HG03571 (cell line): ENCODE data around the gene RNGTT.
"Not testable (repeated sequence)": the region's sequence is repeated elsewhere in the genome, so short reads cannot be mapped to it uniquely, and the experiment has no call there.

Experiments used
- ATAC-seq: cut with Tn5 transposase; IDR thresholded peaks from one replicate; pipeline ENCODE4 v1.9.1; 2021; ENCODE audit not compliant: unreplicated experiment

The RNGTT gene

DNA sequence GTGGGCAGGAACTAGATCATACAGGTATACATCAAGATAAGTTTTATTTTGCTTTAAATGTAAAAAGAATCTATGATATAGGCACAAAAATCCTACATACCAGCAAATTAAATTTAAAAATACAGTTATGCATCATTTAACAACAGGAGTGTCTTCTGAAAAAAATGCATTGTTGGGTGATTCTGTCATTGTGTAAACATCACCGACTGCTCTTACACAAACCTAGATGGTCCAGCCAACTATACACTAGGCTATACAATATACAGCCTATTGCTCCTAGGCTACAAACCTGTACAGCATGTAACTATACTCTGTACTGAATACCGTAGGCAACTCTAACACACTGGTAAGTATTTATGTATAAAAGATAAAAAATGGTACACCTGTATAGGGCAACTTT lies 139.4 kb downstream of the RNGTT start:
- no peak for ATAC-seq

GRCh38 chr6:88815491-88815890 lies 147.9 kb downstream of the RNGTT start:
- no peak for ATAC-seq

DNA sequence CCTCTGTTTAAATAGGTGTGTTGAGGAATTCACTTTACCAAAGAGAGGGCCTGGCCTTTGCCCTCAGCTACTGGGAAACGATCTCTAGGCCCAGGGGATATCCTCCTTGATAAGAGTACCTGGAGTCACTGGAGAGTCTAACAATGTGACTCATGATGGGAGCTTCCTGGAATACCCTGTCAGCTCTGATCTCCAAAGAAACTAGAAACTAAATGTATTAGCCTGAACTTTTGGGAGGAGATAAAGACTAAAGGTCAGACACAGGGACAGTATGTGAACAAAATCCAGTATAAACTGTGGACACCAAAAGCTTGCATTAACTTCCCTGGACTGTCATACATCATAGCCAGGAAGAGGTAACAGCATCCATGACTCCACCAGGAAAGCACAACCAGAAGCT lies 148.5 kb downstream of the RNGTT start:
- no peak for ATAC-seq

GRCh38 chr6:88813045-88813444 lies 150.4 kb downstream of the RNGTT start:
- ATAC-seq = no peak

DNA sequence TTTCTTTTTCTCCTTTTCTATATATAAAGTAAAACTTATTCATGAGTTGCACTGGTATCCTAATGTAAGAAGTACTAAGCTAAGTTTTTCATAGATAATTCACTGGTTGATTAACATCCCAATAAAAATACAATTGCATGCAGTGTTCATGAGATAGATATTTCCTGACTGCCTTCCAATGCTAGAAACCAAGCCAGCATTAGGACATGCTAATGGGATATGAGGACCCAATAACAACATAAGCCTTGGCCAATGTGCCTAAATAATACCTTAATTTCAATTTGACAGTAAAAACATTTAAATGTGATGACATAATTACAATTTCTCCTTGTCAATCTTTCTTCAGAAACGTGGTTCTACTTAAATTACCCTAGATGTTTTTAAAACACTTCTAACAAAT lies 152.7 kb downstream of the RNGTT start:
- ATAC-seq = no peak

DNA sequence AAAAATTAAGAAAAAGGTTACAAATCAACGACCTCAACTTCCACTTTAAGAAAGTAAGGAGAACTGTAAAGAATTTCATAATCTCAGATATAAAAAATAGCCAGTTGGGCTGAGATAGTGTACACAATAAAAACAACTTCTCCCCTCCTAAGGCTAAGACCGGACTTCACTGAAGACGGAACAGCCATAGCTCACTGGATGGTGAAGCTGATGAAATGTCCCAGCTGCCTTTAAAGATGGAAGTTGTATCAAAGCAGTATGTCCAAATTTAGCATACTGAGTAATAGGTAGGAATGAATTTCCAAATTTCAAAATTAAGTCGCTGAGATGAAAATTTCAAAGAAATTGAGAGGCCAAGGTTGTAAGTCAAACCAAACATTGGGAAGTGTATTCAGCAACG lies 153.3 kb downstream of the RNGTT start:
- ATAC-seq = no peak

GRCh38 chr6:88808381-88808780 lies 155.0 kb downstream of the RNGTT start:
- no peak for ATAC-seq

DNA sequence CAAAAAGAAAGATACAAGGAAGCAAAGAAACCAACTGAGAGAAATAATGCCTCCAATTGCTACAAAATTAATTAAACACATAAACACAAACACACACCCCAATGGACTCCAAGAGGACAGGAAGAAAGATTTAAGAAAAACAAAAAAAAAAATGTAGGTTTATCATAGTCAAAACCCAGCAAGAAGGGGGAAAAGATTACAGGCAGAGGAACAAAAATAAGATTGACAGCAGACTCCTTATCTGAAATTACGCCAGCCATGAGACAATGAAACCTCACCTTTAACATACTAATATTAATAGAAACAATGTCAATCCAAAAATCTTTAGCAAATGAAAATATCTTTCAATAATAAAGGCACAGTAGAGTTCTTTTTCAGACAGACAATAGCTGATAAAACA lies 155.8 kb downstream of the RNGTT start:
- no peak for ATAC-seq

GRCh38 chr6:88806728-88807127 lies 156.7 kb downstream of the RNGTT start:
- no peak for ATAC-seq

DNA sequence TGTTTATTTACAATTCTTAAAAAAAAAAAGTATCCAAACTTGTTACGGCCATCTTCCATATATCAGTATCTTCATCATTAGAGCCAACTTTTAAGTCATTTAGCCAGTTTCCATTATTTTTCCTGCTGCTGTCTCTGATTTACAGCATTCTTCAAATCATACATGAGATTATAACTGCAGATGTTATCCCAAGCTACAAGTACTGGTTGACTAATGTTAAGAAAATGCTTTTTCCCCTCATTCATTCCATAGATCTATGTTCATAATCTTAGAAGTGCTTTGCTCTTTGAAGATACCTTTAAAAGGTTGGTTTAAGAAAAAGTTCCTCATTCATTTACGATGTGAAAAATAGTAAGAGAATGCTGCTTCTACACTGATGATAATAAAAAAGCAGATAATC lies 158.7 kb downstream of the RNGTT start:
- ATAC-seq = no peak

GRCh38 chr6:88785478-88785877 lies 177.9 kb downstream of the RNGTT start:
- no peak for ATAC-seq

DNA sequence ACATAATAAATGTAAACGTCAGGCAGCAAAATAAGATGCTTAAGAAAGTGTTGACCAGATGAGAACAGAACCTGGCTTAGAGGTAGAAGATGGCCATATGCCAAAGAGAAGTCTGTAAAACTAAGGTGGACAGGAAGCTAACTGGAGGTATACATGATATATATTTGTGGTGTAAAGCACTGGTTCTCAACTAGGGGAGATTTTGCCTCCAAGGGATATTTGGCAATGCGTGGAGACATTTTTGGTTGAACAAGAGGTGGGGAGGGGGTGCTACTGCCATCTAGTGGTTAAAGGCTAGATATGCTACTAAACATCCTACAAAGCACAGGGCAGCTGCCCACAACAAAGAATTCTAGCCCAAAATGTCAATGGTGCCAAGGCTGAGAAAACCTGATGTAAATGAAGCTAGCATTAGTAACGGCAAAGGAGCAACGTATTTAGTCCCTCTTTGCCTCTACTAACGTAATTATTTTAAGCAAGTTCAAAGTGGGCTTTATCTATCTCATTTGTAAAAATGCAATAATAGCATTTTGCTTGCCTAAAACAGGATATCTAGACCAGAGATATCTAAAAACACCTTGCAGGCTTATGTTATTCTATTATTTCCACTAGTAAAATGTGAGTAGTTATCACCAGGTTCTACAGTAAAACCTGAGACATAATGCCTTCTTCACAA lies 182.6 kb downstream of the RNGTT start:
- ATAC-seq = no peak

DNA sequence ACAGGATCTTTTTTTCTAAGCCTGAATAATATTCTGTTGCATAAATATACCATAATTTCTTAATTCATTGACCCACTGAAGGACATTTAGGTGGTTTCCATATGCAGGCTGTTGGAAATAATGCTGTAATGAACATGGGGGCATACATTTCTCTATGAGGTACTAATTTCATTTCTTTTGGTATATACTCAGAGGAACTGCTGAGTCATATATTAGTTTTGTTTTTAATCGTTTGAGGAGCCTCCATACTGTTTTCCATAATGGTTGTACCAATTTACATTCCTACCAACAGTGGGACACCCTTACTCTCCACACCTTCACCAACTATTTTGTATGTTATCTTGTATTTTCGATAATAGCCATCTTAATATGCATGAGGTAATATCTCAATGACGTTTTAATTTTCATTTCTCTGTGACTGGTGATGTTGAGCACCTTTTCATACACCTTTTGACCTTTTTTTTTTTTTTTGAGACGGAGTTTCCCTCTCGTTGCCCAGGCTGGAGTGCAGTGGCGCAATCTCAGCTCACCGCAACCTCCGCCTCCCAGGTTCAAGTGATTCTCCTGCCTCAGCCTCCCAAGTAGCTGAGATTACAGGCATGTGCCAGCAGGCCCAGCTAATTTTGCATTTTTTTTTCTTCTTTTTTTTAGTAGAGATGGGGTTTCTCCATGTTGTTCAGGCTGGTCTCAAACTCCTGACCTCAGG lies 187.4 kb downstream of the RNGTT start:
- ATAC-seq = no peak

- ATAC-seq = not testable (repeated sequence)
Observed at GRCh38 chr6:88768114-88768513, 195.3 kb downstream of the RNGTT start.

DNA sequence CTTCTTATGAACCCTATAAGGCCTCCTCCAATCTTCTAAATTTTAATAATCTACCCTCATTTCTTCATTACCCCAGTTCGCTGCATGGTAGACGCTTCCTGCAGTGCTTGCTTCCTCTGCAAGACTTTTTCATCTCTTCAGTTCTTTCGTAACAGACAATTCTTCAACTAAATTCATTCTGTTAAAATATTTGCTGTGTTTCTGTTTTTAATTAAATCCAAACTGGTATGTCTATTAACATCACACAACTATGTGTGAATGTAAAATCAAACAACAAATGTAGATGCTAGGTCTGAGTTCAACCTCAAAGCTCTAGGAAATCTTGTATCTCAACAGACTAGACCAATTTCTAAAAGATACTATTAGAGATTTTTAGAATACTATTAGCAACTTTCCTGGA lies 199.3 kb downstream of the RNGTT start:
- no peak for ATAC-seq

DNA sequence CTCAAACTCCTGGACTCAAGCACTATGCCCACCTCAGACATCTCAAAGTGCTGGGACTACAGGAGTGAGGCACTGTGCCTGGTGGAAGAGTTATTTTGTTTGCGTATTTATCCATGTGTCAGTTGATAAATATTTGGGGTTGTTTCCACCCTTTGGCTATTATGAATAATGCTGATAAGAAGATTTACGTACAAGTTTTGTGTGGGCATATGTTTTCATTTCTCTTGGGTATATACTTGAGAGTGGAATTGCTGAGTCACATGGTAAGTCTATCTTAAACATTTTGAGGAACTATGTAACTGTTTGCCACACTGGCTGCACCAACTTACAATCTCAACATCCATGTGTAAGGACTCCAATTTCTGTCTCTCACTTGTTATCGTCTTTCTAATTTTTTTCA lies 200.3 kb downstream of the RNGTT start:
- ATAC-seq = no peak

- ATAC-seq = peak; percentile 53
Observed at GRCh38 chr6:88761237-88762031, 202.0 kb downstream of the RNGTT start.

DNA sequence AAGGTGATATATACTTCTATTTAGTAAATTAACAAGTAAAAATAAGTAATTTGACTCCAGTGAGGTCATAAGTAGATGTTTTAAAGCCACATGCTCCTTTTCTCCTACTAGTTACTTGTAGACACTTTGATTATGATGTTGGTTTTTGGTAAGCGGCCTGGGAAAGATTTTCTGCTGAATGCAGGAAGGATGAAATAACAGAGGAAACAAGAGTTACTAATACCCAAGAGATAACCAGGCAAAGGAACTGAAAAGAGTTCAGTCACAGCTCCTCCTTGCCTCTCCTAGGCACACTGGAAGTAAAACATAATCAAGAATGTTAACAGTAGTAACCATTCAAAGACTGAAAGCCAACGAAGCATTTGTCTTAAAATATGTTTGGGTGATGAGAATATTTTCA lies 203.3 kb downstream of the RNGTT start:
- no peak for ATAC-seq

- ATAC-seq = no peak
Observed at GRCh38 chr6:88750936-88751335, 212.5 kb downstream of the RNGTT start.

DNA sequence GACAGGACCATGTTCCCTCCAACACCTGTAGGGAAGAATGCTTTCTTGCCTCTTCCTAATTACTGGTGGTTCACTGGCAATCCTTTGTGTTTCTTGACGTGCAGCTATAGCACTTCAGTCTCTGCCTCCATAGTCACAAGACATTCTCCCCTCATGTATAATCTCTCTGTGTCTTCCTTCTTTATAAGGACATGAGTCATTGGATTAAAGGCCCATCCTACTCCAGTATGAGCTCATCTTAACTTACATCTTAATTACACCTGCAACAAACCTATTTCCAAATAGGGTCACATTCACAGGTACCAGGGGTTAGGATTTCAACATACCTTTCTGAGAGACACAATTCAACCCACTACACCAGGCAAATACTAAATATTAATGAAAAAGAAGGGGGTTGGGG lies 213.6 kb downstream of the RNGTT start:
- ATAC-seq = no peak

DNA sequence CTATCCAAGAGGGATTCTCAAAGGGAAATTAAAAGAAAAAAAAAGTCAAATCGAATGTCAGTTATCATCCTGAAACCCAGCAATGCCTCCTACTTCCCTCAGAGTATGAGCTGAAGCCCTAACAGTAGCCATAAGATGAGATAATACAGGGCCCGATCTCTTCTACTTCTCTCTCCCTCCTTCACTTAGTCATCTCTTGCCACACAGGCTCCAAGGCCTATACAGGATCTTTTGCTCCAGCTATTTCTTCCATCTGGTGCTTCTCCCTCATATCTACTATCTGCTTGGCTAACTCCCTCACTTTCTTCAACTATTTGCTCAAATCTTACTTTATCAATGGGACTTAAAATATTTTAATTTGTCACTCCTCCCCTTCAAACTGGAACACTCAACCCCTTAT lies 215.3 kb downstream of the RNGTT start:
- ATAC-seq = no peak

GRCh38 chr6:88741939-88742338 lies 221.5 kb downstream of the RNGTT start:
- no peak for ATAC-seq
